C4-2B (cell line): ENCODE data around the gene LRRC2.
A peak's percentile ranks its signal among the peaks of the same experiment; 100 is the strongest.

Source experiments
- ZFX ChIP-seq: fragments of 450-650 bp; IDR thresholded peaks from 2 replicates; pipeline ENCODE4 v1.6.1; 2017
- TF ChIP-seq, protein P1 (sequence below): fragments of 450-650 bp; conservative IDR thresholded peaks from 2 replicates; pipeline ENCODE4 v1.5.1; 2017; ENCODE audit warnings: mild to moderate bottlenecking

GRCh38 chr3:46488735-46489361, 77.3 kb downstream of the LRRC2 start:
- TF ChIP-seq, protein P1, sequence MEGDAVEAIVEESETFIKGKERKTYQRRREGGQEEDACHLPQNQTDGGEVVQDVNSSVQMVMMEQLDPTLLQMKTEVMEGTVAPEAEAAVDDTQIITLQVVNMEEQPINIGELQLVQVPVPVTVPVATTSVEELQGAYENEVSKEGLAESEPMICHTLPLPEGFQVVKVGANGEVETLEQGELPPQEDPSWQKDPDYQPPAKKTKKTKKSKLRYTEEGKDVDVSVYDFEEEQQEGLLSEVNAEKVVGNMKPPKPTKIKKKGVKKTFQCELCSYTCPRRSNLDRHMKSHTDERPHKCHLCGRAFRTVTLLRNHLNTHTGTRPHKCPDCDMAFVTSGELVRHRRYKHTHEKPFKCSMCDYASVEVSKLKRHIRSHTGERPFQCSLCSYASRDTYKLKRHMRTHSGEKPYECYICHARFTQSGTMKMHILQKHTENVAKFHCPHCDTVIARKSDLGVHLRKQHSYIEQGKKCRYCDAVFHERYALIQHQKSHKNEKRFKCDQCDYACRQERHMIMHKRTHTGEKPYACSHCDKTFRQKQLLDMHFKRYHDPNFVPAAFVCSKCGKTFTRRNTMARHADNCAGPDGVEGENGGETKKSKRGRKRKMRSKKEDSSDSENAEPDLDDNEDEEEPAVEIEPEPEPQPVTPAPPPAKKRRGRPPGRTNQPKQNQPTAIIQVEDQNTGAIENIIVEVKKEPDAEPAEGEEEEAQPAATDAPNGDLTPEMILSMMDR = peak; percentile 96
- TF ChIP-seq ZFX = no peak
